ENCODE results near the gene FNDC3B. TPM values are rescaled to one million over a fixed set of nuclear protein-coding genes. Genes with fewer than 3 reads are reported as not detected.

The FNDC3B gene
- total and polyA plus RNA-seq, 4 donors = 23.3 to 74.2 (median 32.9) TPM

- no peak overlapping the region for H3K27ac ChIP-seq (ENCODE audit: low read depth in 1 of 2, low read length in 2 of 2)
- H3K27me3 ChIP-seq (ENCODE audit: control insufficient read depth in 4 of 4, insufficient read depth in 4 of 4, low read length in 3 of 4) = no peaks in the 10 kb centered on the region
- no peak for TF ChIP-seq MAX (IDR thresholded peaks at IDR 0.05)
- no peak for TF ChIP-seq CTCF (IDR thresholded peaks at IDR 0.05; ENCODE audit: low read depth, low read length, missing input control)
- no peak for TF ChIP-seq EGR1 (IDR thresholded peaks at IDR 0.05; ENCODE audit: low read depth in 2 of 2)
- no peak for TF ChIP-seq SP1 (IDR thresholded peaks at IDR 0.05)
- TF ChIP-seq TAF1 (conservative IDR thresholded peaks at IDR 0.05) = no peak
- H3K4me3 ChIP-seq (ENCODE audit: low read depth in 1 of 3, low read length in 3 of 3) = no peak overlapping the region
- WGBS = 98% methylated on average over 4 of the region's 4 CpGs
- H3K9ac ChIP-seq (ENCODE audit: low read depth in 1 of 2, low read length in 2 of 2) = no peak overlapping the region
- no peaks in the 10 kb centered on the region for H3K36me3 ChIP-seq (ENCODE audit: control insufficient read depth in 4 of 4, insufficient read depth in 3 of 4, low read depth in 1 of 4, low read length in 3 of 4)
- no peak for DNase-seq (ENCODE audit: low spot score)
- H3K9me3 ChIP-seq (ENCODE audit: control insufficient read depth in 4 of 4, low read length in 3 of 4) = no peaks in the 10 kb centered on the region
- H3K4me1 ChIP-seq (ENCODE audit: control insufficient read depth in 4 of 4, insufficient read depth in 4 of 4, low read length in 3 of 4) = peaks cover 2 to 20% (median 10%) of the 10 kb centered on the region in 4 donors
Measured at GRCh38 chr3:172161133-172161789, 121.9 kb downstream of the FNDC3B start.

- no peak for DNase-seq (ENCODE audit: low spot score)
- 96% methylated on average over 9 of the region's 9 CpGs for WGBS
- TF ChIP-seq CTCF (IDR thresholded peaks at IDR 0.05; ENCODE audit: low read depth, low read length, missing input control) = no peak
- no peak for TF ChIP-seq FOXA1 (IDR thresholded peaks at IDR 0.05)
- no peak for TF ChIP-seq ZBTB33 (IDR thresholded peaks at IDR 0.05)
- TF ChIP-seq FOXA2 (IDR thresholded peaks at IDR 0.05) = no peak
- no peak for TF ChIP-seq RAD21 (IDR thresholded peaks at IDR 0.05)
- no peaks in the 10 kb centered on the region for H3K9me3 ChIP-seq (ENCODE audit: control insufficient read depth in 4 of 4, low read length in 3 of 4)
- no peak overlapping the region for H3K9ac ChIP-seq (ENCODE audit: low read depth in 1 of 2, low read length in 2 of 2)
- H3K27me3 ChIP-seq (ENCODE audit: control insufficient read depth in 4 of 4, insufficient read depth in 4 of 4, low read length in 3 of 4) = no peaks in the 10 kb centered on the region
- no peaks in the 10 kb centered on the region for H3K36me3 ChIP-seq (ENCODE audit: control insufficient read depth in 4 of 4, insufficient read depth in 3 of 4, low read depth in 1 of 4, low read length in 3 of 4)
- peaks cover 2 to 14% (median 9%) of the 10 kb centered on the region in 4 donors for H3K4me1 ChIP-seq (ENCODE audit: control insufficient read depth in 4 of 4, insufficient read depth in 4 of 4, low read length in 3 of 4)
- no peak overlapping the region for H3K4me3 ChIP-seq (ENCODE audit: low read depth in 1 of 3, low read length in 3 of 3)
- H3K27ac ChIP-seq (ENCODE audit: low read depth in 1 of 2, low read length in 2 of 2) = no peak overlapping the region
Measured at GRCh38 chr3:172161959-172162358, 122.6 kb downstream of the FNDC3B start.

GRCh38 chr3:172163320-172163719 lies 123.9 kb downstream of the FNDC3B start:
- Histone ChIP-seq H3K36me3 (ENCODE audit: control insufficient read depth in 4 of 4, insufficient read depth in 3 of 4, low read depth in 1 of 4, low read length in 3 of 4) (no peaks in the 10 kb centered on the region), H3K4me1 (ENCODE audit: control insufficient read depth in 4 of 4, insufficient read depth in 4 of 4, low read length in 3 of 4) (peaks cover 3 to 14% (median 9%) of the 10 kb centered on the region in 4 donors), H3K4me3 (ENCODE audit: low read depth in 1 of 3, low read length in 3 of 3) (no peak overlapping the region), H3K27me3 (ENCODE audit: control insufficient read depth in 4 of 4, insufficient read depth in 4 of 4, low read length in 3 of 4) (no peaks in the 10 kb centered on the region), H3K27ac (ENCODE audit: low read depth in 1 of 2, low read length in 2 of 2) (no peak overlapping the region), H3K9ac (ENCODE audit: low read depth in 1 of 2, low read length in 2 of 2) (no peak overlapping the region), H3K9me3 (ENCODE audit: control insufficient read depth in 4 of 4, low read length in 3 of 4) (no peaks in the 10 kb centered on the region)
- WGBS = 95% methylated on average over 3 of the region's 3 CpGs
- TF ChIP-seq JUND (IDR thresholded peaks at IDR 0.05) (no peak), FOXA2 (IDR thresholded peaks at IDR 0.05) (no peak), TAF1 (conservative IDR thresholded peaks at IDR 0.05) (no peak), RAD21 (IDR thresholded peaks at IDR 0.05) (no peak), HNF4G (IDR thresholded peaks at IDR 0.05) (no peak), NR2F2 (IDR thresholded peaks at IDR 0.05) (no peak), FOXA1 (IDR thresholded peaks at IDR 0.05) (no peak), EGR1 (IDR thresholded peaks at IDR 0.05; ENCODE audit: low read depth in 2 of 2) (no peak), SP1 (IDR thresholded peaks at IDR 0.05) (no peak), CTCF (IDR thresholded peaks at IDR 0.05; ENCODE audit: low read depth, low read length, missing input control) (no peak), ZBTB33 (IDR thresholded peaks at IDR 0.05) (no peak)
- no peak for DNase-seq (ENCODE audit: low spot score)

All from liver (tissue), 9 donors.